GM19035 (cell line): ENCODE data around the gene NACC2.

Experiments
- ATAC-seq: cut with Tn5 transposase; IDR thresholded peaks from one replicate; pipeline ENCODE4 v1.9.1; 2021; ENCODE audit not compliant: unreplicated experiment

Gene NACC2, protein sequence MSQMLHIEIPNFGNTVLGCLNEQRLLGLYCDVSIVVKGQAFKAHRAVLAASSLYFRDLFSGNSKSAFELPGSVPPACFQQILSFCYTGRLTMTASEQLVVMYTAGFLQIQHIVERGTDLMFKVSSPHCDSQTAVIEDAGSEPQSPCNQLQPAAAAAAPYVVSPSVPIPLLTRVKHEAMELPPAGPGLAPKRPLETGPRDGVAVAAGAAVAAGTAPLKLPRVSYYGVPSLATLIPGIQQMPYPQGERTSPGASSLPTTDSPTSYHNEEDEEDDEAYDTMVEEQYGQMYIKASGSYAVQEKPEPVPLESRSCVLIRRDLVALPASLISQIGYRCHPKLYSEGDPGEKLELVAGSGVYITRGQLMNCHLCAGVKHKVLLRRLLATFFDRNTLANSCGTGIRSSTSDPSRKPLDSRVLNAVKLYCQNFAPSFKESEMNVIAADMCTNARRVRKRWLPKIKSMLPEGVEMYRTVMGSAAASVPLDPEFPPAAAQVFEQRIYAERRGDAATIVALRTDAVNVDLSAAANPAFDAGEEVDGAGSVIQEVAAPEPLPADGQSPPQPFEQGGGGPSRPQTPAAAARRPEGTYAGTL

DNA sequence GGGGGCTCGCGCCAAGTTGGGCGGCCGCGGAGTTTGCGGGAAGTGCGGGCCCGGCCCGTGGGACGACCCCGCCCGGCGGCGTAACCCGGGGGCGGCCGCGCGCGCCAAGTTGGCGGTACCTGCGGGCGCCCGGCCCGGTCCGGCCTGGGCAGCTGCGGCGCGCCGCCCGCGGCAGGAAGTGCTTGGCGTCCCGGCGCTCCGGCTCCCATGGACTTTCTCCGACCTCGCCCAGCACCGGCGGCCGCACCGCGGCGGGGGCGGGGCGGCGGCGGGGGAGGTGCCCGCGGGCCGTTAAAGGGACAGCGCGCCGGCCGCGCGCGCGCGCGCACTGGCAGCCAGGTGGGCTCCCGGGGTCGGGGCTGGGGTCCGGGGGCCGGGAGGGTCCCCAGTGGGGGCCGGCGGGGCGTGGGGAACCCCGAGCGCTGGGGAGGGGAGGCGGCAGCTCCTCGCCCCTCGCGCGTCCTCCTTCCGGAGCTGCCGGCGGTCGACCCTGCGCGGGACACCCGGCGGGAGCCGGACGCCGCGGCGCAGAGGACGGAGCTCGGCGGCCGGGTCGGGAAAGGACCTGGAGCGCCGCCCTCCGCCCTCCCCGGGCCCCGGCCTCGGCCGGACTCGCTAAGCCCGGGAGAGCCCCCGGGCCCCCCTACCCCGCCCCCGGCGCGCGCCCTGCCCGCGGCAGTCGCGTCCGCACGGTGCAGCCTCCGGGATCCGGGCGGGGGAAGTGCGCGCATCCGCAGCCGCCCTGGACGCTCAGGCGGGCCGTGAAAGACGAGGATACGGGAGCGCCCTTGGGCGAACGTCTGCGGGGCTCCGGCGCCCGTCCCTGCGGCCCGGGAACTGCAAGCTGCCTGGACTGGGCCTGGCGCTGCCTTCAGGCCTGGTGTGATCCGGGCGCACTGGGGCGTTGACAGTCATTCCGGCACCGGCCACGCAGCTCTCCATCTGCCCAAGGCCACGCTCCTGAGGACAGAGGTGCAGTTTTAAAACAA lies at the start of gene NACC2:
NACC2 (minus strand) TSS at position 220 of the 989 bp plus-strand sequence. CDS start 44,768 bp downstream, outside the sequence.
- ATAC-seq = no peak

DNA sequence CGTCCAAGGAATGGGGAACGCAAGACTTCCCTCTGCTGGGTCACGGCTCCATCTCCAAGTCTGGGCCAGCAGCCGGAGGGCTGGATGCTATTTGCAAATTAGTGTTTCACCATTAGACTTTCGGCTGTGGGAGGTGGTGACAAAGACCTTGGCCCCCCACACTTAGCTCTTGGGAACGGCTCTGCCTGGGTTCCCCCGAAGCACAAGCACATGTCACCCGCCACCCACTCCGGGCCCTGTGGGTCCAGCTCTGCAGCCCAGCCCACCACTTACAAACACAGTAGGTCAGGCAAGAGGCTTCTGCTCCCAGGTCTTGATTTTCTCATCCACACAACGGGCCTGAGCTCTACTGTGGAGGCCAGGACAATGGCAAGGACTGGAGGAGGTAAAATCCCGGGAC lies 49.4 kb upstream of the NACC2 start:
- no peak for ATAC-seq

DNA sequence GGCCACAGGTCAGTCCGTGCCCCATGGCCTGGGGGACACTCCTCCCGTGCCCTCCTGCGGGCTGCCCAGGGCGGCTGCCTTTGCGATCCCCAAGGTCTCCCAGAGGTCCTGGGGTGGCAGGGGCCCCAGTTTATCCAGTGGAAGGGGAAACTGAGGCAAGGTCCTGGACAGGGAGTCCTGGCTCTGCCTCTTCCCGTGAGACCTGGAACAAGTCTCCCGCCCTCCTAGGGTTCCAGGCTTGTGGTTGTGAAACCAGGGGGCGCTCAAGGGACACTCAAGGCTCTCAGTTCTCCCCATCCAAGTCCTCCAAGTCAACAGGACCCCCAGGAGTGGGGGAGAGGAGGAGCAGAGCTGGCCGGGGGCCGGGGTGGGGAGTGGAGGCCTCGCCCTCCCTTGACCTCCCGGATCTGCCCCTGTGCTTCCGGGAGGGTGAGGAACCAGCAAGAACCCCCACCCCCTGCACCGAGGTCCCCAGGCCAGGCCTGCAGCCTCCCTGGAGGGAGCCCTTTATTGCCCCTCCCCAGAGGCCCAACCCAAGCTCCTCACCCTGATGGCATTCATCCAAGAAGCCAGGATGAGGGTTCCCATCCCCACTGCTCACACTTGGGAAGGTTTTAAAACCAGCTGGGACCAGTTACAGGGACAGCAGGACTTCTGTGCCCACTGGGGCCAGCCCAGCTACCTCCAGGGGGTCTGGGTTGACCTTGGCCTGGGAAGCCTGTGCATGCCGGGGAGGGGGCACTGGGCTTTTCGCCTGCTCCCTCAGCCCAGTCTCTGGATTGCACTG lies 48.3 kb upstream of the NACC2 start:
- ATAC-seq = no peak

DNA sequence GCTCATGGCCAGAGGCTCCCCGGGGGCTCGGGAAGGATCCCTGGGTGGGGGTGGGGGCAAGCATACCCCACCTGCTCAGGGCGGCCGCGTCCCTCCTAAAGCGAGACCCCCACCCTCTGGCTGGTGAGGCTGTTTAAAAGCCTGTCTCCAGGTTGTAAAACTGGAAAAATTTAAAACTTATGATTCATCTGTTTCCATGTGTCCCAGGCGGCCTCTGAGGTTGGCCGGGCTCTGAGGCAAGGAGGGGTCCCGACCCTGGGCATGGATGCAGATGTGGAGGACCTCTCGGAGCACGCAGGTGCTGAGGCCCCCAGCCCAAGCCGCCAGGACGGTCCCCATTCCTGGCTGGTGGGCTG lies 47.7 kb upstream of the NACC2 start:
- ATAC-seq = no peak

DNA sequence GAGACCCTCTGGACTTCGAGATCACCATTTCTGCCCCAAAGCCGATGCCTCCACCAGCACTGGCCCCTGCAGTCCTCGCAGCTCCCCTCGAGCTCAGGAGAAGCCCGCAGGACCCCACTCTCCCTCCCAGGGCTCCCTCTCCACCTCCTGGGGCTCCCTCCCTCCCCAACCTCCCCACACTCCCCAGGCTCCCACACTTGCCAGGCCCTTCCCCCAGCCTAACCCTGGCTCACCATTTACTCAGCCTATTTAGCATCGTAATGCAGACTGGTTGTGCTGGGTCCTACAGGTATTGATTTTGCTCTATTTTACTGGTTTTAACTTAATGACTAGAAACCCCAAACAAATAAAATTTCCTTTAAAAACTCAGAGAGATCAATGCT lies 47.3 kb upstream of the NACC2 start:
- no peak for ATAC-seq

DNA sequence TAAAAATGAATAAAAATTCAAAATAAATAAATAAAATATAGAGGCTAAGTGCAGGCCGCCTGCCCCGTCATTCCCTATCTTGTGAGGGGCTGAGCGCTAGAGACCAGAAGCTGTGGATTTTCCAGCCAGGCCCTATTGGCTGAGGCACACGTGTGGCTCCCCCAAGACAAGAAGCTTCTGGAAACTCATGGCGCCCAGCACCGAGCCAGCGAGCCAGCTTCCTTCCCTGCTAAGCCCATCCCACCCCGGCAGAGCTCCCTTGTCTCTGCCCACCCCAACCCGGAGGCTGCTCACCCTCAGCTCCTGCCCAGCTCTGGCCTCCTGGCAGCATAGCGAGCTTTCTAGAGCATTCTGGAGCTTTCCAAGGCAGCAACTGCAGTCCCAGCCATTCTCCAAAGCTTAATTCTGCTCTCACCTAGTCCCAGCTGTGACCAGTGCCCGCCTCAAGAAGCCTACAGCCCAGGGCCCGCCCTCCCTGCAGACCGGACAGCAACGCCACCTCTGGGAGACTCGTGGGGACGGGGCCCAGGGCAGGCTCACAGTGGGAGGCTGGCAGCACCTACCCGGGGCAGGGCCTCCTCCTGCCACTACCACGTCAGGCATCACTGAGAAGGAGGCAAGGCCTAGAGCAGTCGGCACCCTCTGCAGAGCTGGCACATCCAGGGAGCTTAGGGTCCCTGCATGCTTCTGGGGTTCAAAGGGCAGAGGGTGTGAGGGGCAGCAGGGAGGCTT lies 46.8 kb upstream of the NACC2 start:
- ATAC-seq = no peak

DNA sequence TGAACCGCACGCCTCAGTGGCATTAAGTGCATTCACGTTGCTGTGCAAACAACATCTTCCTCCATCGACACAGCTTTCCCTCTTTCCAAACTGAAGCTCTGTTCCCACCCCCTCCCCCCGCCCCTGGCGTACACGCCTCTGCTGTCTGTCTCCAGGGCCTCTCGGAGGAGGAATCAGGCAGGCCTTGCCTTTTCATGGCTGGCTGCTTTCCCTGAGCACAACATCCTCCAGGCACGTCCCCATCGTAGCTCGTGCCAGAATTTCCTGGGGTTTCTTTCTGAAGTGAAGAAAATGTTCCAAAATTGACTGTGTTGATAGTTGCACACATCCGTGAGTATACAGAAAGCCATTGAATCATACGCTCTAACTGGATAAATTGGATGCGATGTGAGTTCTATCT lies 45.9 kb upstream of the NACC2 start:
- ATAC-seq = no peak

DNA sequence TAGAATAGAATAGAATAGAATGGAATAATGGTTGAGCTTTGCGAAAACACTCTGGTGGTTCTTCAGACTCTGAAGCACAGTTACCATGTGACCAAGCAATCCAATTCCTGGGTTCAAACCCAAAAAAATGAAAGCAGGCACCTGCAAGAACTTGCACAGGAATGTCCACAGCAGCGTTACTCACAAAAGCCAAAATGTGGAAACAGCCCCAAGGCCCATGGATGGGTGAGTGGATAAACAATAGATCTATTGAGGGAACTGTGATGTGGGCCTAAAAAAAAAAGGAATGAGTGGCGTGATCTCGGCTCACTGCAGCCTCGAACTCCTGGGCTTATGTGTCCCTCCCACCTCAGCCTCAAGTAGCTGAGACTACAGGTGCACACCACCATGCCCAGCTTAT lies 45.0 kb upstream of the NACC2 start:
- no peak for ATAC-seq

DNA sequence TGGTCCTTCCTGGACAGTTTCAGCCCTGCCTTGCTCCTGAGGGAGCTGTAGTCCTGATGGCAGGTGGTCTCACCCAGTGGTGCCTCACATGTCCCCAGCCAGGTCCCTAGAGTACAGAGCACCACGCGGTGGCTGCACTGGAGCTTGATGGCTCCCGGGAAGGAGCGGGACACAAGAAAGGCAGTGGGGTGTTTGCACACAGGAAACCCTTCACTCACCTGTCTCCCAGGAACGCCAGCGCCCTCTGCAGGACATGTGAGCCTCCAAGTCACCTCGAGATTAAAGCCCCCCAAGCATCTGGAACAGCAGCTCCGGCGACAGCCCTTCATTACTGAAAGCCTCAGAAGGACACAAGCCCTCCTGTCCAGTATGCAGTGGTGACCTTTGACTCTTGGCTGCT lies 43.5 kb upstream of the NACC2 start:
- no peak for ATAC-seq

DNA sequence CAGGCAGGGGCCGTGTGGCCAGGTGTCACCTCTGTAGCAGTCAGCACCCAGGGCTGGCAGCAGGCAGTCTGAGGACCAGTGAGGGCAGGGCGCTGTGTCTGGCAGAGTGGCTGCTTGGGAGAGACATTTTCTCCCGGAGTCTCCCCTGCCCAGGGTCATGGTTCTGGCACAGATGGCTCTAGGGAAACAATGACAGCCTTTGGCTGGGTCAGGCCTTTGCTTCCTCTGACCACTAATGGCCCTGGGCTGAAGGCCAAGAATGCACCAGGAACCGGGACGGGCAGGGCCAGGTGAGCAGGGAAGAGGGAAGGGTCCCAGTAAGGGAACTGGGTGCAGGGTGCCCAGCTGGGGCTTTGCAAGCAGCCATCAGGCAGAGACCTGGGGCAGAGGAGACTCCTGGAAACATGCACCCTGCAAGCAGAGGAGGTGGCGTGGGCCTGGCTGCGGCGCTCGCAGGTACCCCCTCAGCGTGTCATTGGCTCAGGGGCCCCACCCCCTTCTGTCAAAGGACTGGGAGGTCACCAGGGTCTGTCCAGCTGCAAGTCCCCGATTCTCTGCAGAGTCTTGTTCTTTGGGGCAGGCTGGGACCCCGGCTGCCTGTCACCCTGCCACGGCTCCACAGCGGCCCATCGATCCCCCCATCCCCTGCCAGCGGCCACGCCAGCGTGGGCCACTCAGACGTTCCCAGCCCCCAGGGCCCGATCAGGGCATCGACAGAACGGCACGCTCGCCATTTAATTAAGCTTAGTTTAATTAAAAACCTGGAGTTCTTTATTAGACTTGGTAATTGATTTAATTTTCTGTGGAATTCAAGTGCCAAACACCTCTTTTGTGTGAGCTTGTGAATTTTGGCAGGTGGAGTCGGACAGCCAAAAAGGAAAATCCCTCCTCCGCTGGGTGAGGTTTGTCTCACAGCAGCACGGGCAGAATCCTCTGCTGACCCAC lies 42.5 kb upstream of the NACC2 start:
- no peak for ATAC-seq

DNA sequence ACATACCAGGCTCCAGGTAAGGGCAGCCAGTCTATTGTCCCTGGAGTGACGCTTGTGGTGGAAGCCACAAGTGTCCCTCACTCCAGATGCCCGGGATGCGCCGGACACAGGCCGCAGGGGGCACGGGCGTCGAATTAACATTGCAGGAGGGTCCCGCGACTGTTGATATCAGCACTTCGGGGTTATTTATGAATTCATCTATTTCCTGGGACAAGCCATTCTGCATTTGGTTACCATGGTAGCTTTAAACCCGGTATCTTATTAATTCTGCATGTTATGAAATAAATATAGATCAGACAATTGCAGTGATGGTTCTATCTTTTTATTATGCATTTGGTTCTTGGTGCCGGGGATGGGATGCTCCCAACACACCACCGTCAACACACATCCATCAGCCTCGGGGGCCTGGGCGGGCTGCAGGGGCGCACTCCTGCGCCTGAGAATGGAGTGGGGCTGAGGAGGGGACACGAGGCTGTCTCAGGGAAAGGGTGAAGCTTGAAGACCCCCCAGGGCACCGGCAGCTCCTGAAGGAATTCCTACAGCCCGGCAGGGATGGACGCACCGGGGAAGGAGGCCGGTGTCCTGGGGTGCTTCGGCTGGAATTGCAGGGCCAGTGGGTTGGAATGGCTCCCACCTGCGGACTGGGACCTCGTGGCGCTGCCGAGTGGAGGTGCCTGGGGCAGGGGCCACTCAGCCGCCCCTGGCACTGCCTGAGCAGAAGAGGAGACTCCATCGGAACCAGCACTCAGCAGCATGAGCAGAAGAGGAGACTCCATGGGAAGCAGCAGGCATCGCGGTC lies 41.2 kb upstream of the NACC2 start:
- no peak for ATAC-seq

DNA sequence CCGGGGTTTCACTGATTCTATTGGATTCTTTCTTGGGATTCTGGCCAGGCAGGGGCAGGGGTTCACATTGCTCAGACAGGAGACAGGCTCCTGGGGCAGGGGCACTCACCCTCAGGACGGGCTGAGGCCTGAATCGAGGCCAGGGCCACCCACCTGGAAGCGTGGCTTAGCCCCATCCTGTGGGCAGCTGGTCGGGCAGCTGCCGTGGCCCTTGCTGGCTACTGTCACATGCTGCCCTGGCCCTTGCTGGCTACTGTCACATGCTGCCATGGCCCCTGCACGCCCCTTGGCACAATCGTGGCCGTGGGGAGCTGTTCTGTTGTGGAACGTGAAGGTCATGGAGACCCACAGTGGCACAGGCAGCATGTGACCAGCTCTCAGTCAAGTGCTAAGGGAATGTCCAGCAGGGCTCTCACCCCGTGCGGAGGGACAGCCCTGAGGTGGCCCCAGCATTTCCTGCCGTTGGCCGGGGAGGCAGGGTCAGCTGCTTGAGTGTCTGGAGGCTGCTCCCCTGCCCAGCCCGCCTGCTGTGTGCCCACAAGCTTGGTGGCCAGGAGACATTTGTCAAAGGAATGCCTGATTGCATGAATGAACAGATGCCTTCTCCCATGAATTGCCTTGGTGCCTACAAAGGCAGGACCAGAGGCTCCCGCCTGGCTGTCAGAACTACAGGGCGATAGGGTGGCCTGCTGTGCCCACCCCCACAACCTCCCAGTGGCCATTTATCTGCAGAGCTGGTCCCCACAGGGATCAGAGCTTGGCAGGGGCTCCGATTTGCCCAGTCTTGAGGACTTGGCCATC lies 40.4 kb upstream of the NACC2 start:
- ATAC-seq = no peak

DNA sequence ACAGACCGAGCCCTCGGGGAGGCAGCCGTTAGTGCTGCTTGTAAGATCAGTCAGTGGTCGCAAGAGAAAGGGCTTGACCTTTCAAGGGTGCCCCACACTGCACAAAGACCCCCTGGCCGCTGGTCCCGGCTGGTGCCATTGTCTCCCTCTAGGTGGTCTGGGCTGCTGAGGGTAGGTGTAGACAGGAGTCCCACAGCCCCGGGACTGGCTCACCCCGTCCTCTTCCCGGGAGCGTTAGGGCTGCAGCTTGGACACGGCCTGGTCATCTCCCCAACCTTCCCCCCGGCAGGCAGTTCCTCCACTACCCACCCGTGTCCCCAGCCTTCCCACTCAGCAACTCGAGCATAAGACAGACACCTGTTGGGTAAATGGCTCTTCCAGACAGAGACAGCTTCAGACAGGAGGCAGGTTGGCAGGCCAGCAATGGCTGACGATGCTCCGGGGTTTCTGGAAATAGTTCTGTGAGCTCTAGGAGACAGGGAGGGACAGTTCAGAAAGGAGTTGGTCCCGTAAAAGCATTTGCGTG lies 38.9 kb upstream of the NACC2 start:
- no peak for ATAC-seq

DNA sequence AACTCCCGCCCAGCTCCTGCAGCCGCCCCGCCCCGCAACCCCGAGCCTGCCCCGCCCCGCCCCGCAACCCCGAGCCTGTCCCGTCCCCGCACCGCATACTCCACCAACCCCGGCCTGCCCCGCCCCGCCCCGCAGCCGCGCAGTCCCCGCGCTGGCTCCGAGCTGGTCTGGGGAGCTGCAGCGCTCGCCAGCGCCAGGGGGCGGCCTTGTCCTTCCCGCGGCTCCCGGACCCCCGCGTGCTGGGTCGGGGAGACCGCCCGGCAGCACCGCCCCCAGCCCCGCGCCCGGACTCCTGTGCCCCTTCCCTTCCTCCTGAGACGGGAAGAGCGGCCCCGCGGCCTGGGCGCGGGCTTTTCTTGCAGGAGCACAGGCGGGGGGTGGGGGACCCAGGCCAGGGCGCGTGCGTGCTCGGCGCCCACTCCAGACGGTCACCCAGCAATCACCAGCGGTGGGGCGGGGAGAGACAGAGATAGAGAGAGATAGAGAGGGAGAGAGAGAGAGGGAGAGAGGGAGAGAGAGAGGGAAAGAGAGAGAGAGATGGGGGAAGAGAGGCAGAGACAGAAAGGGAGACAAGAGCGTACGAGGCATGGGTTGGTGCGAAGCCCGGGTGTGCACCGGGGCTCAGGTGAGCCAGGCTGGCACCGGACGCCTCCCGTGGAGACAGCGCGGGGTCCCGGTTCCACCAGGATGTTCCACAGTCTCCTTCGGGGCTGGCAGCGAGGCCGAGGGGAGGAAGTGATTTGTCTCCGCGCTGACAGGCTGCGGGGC lies 38.3 kb upstream of the NACC2 start:
- no peak for ATAC-seq

DNA sequence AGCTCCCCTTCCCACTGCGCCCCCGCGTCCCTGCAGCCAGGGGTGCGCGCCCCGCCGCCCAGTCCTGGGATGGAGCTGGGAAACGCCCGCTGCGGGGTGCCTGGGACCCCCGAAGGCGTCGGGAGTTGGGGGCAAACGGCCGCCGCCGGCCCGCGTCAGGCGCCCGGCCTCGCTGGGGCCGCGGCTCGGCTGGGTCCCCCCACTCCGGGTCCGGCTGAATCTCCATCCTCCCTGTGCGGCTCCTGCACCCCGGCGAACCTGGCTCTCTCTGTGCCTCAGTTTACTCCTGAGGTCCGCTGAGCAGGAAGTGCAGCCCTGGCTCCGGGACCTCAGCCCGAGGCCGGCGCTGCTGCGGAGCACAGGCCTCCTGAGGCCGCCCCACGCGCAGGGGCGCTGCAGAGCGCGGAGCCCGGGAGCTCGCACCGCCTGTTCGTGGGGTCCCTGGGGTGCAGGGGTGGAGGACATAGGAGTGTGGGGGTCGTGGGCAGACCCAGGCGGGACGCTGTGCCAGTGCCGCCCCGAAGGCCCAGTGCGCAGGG lies 37.5 kb upstream of the NACC2 start:
- ATAC-seq = no peak
